ENCODE results near the gene PPM1E.

PPM1E gene

DNA sequence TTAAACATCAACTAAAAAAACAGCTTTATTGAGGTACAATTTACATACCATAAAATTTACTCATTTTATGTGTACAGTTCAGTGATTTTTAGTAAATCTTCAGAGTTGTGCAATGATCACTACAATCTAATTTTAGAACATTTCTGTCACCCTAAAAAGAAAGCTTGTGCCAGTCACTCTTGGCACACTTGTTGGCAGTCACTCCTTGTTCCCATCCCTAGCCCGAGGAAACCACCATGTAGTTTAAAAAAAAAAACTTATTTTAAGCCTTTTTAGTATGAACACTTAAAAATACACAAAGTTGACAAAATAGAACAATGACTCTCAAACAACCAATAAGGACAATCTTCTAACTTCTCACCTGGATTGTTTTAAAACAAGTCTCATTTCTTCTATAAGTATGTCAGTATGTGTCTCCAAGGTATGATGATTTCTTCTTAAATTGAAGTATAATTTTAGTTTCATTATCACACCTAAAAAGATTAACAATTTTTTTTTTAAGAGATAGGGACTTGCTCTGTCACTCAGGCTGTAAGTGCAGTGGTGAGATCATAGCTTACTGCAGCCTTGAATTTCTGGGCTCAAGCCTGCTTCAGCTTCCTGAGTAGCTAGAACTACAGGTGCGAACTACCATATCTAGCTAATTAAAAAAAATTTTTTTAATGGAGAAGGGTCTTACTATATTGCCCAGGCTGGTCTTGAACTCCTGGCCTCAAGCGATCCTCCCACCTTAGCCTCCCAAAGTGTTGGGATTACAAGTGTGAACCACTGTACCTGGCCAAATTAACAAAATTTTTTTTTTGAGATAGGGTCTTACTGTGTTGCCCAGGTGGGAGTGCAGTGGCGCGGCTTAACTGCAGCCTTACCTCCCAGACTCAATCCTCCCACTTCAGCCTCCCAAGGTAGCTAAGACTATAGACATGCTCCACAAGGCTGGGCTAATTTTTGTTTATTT is 53.2 kb downstream of the PPM1E start:
- no peak for DNase-seq (ENCODE audit: low read depth, low spot score)
- TF ChIP-seq, protein P1, sequence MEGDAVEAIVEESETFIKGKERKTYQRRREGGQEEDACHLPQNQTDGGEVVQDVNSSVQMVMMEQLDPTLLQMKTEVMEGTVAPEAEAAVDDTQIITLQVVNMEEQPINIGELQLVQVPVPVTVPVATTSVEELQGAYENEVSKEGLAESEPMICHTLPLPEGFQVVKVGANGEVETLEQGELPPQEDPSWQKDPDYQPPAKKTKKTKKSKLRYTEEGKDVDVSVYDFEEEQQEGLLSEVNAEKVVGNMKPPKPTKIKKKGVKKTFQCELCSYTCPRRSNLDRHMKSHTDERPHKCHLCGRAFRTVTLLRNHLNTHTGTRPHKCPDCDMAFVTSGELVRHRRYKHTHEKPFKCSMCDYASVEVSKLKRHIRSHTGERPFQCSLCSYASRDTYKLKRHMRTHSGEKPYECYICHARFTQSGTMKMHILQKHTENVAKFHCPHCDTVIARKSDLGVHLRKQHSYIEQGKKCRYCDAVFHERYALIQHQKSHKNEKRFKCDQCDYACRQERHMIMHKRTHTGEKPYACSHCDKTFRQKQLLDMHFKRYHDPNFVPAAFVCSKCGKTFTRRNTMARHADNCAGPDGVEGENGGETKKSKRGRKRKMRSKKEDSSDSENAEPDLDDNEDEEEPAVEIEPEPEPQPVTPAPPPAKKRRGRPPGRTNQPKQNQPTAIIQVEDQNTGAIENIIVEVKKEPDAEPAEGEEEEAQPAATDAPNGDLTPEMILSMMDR (IDR thresholded peaks at IDR 0.05; ENCODE audit: insufficient read depth, low read length, missing control alignments): no peak
- ChIA-PET POLR2A (no interaction called here), CTCF (no interaction called here)
- no peak overlapping the region for H3K4me3 ChIP-seq (ENCODE audit: low read depth, low read length)

- no peak overlapping the region for H3K4me3 ChIP-seq (ENCODE audit: low read depth, low read length)
- TF ChIP-seq, protein P1 (IDR thresholded peaks at IDR 0.05; ENCODE audit: insufficient read depth, low read length, missing control alignments): no peak
- POLR2A ChIA-PET: no interaction called here
- no peak for DNase-seq (ENCODE audit: low read depth, low spot score)
- CTCF ChIA-PET: no interaction called here
These were observed 53.9 kb downstream of the PPM1E start for GRCh38 chr17:58809564-58809936.

- CTCF ChIA-PET: no interaction called here
These were observed 55.6 kb downstream of the PPM1E start for GRCh38 chr17:58811290-58811689.

GRCh38 chr17:58813712-58814111 is 58.1 kb downstream of the PPM1E start:
- TF ChIP-seq, protein P1 (IDR thresholded peaks at IDR 0.05; ENCODE audit: insufficient read depth, low read length, missing control alignments): no peak
- ChIA-PET CTCF (no interaction called here), POLR2A (no interaction called here)
- DNase-seq (ENCODE audit: low read depth, low spot score): no peak
- no peak overlapping the region for H3K4me3 ChIP-seq (ENCODE audit: low read depth, low read length)

More at GRCh38 chr17:58811290-58811689, 55.6 kb downstream of the PPM1E start:
- no peak for DNase-seq (ENCODE audit: low read depth, low spot score)
- H3K4me3 ChIP-seq (ENCODE audit: low read depth, low read length): no peak overlapping the region
- POLR2A ChIA-PET: no interaction called here
- TF ChIP-seq, protein P1 (IDR thresholded peaks at IDR 0.05; ENCODE audit: insufficient read depth, low read length, missing control alignments): no peak

GRCh38 chr17:58818654-58819053 is 63.0 kb downstream of the PPM1E start:
- H3K4me3 ChIP-seq (ENCODE audit: low read depth, low read length): no peak overlapping the region
- POLR2A ChIA-PET: no interaction called here
- DNase-seq (ENCODE audit: low read depth, low spot score): no peak
- CTCF ChIA-PET: no interaction called here
- TF ChIP-seq, protein P1 (IDR thresholded peaks at IDR 0.05; ENCODE audit: insufficient read depth, low read length, missing control alignments): no peak

DNA sequence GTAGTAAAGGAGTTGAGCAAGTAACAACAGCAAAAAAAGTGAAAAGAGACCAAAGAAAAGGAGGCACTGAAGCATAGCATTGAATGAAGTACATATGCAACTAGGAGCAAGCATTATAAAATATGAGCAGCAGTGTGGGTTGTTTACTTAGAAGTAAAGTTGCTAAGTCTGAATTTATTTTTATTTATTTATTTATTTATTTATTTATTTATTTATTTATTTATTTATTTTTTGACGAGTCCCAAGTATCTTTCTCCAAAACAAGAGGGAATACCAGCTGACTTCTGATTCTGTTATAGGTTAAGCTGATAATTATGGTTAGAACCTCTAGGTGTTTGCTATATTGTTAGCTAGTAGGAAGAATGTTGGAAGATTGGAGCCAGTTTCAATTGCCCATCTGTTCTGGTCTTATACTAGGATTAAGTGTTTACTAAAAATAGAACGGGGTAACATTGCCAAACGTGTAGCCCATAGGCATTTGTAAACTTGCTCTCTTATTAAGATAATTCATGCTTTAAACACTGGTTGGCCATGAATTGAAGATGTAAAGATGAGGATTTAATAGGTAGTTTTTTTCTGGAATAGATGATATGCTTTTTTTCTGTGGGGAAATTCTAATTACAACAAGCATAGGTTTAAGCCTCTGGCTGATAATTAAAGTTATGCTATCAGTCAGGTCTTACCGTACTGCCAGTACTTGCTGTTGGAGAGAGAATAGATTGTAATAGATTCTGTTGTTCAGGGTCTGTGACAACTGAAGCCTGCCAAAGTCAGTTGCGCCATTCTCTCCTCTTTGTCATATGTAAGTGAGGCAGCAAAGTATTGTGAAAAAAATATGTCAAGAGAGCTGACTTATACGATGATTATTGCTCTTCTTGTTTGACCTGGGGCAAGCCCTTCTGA is 66.7 kb downstream of the PPM1E start:
- TF ChIP-seq, protein P1 (IDR thresholded peaks at IDR 0.05; ENCODE audit: insufficient read depth, low read length, missing control alignments): no peak
- CTCF ChIA-PET: no interaction called here
- H3K4me3 ChIP-seq (ENCODE audit: low read depth, low read length): no peak overlapping the region
- POLR2A ChIA-PET: no interaction called here
- DNase-seq (ENCODE audit: low read depth, low spot score): no peak
